ENCODE results near the gene MSI2.

GRCh38 chr17:57585341-57586195 lies 329.2 kb downstream of the MSI2 start:
- TF ChIP-seq CTCF (IDR thresholded peaks at IDR 0.05; ENCODE audit: extremely low read depth in 1 of 2, insufficient read depth in 1 of 2, low read depth in 1 of 2, low read length in 2 of 2) = no peak
- TF ChIP-seq POLR2A (IDR thresholded peaks at IDR 0.05; ENCODE audit: low read depth, low read length) = no peak
- TF ChIP-seq MAX (IDR thresholded peaks at IDR 0.05; ENCODE audit: insufficient read depth, insufficient read length) = no peak
- TF ChIP-seq POLR2AphosphoS5 (IDR thresholded peaks at IDR 0.05; ENCODE audit: insufficient read depth, low read depth, low read length) = no peak
- TF ChIP-seq EZH2 (IDR thresholded peaks at IDR 0.05; ENCODE audit: borderline replicate concordance, low read depth, low read length, severe bottlenecking) = no peak
- no peak for TF ChIP-seq FOS (IDR thresholded peaks at IDR 0.05; ENCODE audit: borderline replicate concordance, insufficient read depth, low read length)

All from endothelial cell of umbilical vein (primary cell).